ENCODE data around the gene STAC2. TPM values are rescaled to one million over a fixed set of nuclear protein-coding genes. Genes with fewer than 3 reads are reported as not detected.

The STAC2 gene
- total and polyA plus RNA-seq, 9 of the 15 experiments (the other 6 are each of a cell fraction or from before 2014, with no cell fraction given): not detected

DNA sequence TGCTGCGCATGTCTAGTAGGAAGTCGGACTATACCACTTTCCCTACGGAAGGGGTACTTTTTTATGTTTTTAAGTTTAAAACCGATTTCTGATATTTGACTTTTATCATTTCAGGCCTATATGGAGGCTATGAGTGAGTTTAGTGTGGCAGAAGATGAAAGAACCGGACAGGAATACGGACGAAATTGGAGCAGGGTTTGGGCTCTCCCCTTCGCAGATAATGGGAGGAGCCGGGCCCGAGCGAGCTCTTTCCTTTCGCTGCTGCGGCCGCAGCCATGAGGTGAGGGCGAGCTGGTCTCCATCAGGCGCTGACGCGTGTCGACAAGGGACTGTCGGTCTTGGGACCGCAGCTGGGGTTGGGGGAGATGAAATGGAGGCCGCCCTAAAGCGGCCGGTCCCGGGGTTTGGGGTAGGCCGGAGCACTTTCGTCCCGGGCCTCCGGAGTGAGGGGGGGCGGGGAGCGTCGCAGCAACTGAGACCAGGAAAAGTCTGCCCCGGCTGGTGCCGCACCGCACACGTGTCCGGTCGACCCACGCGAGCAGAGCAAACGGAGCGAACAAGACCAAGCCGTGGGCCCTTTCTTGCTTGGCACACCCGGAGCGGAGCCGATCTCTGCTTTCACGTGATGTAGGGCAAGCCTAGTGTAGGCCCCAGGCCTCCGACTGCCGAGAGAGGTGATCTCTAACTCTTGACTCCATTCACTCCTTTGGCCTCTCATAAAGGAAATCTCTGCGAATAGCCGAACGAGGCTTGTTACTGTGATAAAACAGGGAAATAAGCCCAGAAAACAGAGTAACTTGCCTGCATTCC, 25.5 kb downstream of the STAC2 start, which contains the start of gene RPL19 (continued):
- TF ChIP-seq MGA (IDR thresholded peaks at IDR 0.05) (peak; percentile 64; the same call in 1 of the 2 replicates), NFATC3 (IDR thresholded peaks at IDR 0.05) (no peak; the same call in 1 of the 2 replicates), RBM34 (IDR thresholded peaks at IDR 0.05; ENCODE audit: borderline replicate concordance, insufficient read depth, low read length) (no peak), ZNF23 (CRISPR knock-in tag; IDR thresholded peaks at IDR 0.05) (no peak), TAF7 (tag; IDR thresholded peaks at IDR 0.05) (peak; percentile 94)

Data from K562 (cell line).